GM19023 (cell line): ENCODE data around the gene UTS2.

ENCODE experiments used
- ATAC-seq: cut with Tn5 transposase; IDR thresholded peaks from one replicate; pipeline ENCODE4 v1.9.1; 2021; ENCODE audit warnings: mild to moderate bottlenecking, moderate library complexity; ENCODE audit not compliant: unreplicated experiment

UTS2 gene

GRCh38 chr1:7863756-7864328, 11.0 kb upstream of the UTS2 start:
- no peak for ATAC-seq

- ATAC-seq: no peak
These were observed 9.6 kb upstream of the UTS2 start for GRCh38 chr1:7862211-7863060.

- no peak for ATAC-seq
These were observed 8.6 kb upstream of the UTS2 start for GRCh38 chr1:7861452-7861851.

- ATAC-seq: no peak
These were observed 7.3 kb upstream of the UTS2 start for GRCh38 chr1:7860130-7860529.

- ATAC-seq: no peak
These were observed 6.5 kb upstream of the UTS2 start for GRCh38 chr1:7859406-7859805.

GRCh38 chr1:7857985-7858384, 5.1 kb upstream of the UTS2 start:
- ATAC-seq: no peak

GRCh38 chr1:7857000-7857399, 4.1 kb upstream of the UTS2 start:
- ATAC-seq: no peak

- no peak for ATAC-seq
These were observed 3.5 kb upstream of the UTS2 start for GRCh38 chr1:7856345-7856744.

GRCh38 chr1:7853684-7854026, 790 bp upstream of the UTS2 start:
- no peak for ATAC-seq

- ATAC-seq: no peak
These were observed 2.1 kb downstream of the UTS2 start for GRCh38 chr1:7850786-7851185.

- no peak for ATAC-seq
These were observed 5.3 kb downstream of the UTS2 start for GRCh38 chr1:7847599-7847998.

- no peak for ATAC-seq
These were observed 6.2 kb downstream of the UTS2 start for GRCh38 chr1:7846656-7847055.

- no peak for ATAC-seq
These were observed 7.1 kb downstream of the UTS2 start for GRCh38 chr1:7845761-7846160.

- no peak for ATAC-seq
These were observed 10.3 kb downstream of the UTS2 start for GRCh38 chr1:7842517-7842916.

GRCh38 chr1:7839526-7839925, 13.3 kb downstream of the UTS2 start:
- ATAC-seq: no peak

GRCh38 chr1:7838714-7839113, 14.2 kb downstream of the UTS2 start:
- no peak for ATAC-seq

- no peak for ATAC-seq
These were observed 19.8 kb downstream of the UTS2 start for GRCh38 chr1:7833035-7833434.

- no peak for ATAC-seq
These were observed 21.4 kb downstream of the UTS2 start for GRCh38 chr1:7831458-7831857.

GRCh38 chr1:7827126-7827955, 25.5 kb downstream of the UTS2 start:
- ATAC-seq: no peak

GRCh38 chr1:7826363-7826762, 26.5 kb downstream of the UTS2 start:
- ATAC-seq: no peak

- no peak for ATAC-seq
These were observed 28.2 kb downstream of the UTS2 start for GRCh38 chr1:7824701-7825100.

- ATAC-seq: no peak
These were observed 31.6 kb downstream of the UTS2 start for GRCh38 chr1:7821282-7821681.
